GM21447 (cell line): ENCODE data around the gene STK40.

Source experiments
- ATAC-seq: cut with Tn5 transposase; IDR thresholded peaks from one replicate; pipeline ENCODE4 v1.9.1; 2021; ENCODE audit not compliant: unreplicated experiment

Gene STK40

DNA sequence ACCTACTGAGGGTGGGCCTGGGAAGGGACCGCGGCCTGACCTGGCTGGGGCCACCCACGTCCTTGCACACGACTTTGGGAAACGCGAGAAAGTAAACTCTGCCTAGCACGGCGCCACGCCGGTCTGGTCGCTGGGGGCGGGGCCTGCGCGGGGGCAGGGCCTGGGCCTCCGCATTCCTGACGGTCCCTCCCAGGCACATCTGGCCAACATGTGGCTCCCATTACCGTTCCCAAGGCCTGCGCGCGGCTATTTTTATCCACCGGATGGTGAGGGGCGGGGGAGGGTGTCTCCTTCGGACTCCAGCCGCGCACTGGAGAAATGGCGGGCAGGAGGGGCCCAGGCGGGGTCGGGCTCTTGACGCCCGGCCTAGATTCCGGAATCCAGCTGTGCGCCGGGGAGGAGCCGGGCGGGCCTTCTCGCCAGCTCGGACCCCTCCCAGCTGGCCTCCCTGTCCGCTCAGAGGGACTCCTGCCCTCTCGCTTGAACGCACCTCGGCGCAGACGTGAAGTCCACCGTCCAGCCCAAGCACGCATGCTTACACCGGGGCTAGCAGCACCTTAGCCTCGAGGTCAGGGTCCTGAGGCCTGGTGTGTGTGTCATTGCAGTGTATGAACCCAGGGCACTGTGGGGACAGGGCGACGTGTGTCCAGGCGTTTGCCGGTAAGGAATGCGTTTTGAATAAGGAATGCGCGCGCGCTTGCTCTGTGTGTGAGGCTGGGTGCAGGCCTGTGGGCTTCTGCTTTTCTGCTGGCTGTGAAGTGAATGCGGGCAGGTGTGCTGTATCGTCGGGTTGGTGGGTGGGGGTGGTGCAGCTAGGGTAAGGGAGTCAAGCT, 64.4 kb downstream of the STK40 start:
- no peak for ATAC-seq

DNA sequence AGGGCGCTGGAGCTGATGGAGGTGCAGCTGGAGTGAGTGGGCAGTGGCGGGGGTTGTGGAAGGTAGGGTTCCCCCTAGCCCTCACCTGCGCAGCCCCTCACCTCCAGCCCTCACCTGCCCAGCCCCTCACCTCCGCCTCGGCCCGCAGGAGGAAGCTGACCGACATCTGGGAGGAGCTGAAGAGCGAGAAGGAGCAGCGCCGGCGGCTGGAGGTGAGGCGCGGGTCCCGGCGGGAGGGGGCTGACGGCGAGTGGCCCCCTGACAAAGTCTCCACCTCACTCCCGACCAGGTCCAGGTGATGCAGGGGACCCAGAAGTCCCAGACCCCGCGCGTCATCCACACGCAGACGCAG, 65.0 kb downstream of the STK40 start:
- no peak for ATAC-seq

GRCh38 chr1:36320291-36320761, 65.4 kb downstream of the STK40 start:
- no peak for ATAC-seq

- no peak for ATAC-seq
These were observed 76.3 kb downstream of the STK40 start for GRCh38 chr1:36309397-36309796.

GRCh38 chr1:36307601-36308330, 78.0 kb downstream of the STK40 start:
- ATAC-seq, result no peak

DNA sequence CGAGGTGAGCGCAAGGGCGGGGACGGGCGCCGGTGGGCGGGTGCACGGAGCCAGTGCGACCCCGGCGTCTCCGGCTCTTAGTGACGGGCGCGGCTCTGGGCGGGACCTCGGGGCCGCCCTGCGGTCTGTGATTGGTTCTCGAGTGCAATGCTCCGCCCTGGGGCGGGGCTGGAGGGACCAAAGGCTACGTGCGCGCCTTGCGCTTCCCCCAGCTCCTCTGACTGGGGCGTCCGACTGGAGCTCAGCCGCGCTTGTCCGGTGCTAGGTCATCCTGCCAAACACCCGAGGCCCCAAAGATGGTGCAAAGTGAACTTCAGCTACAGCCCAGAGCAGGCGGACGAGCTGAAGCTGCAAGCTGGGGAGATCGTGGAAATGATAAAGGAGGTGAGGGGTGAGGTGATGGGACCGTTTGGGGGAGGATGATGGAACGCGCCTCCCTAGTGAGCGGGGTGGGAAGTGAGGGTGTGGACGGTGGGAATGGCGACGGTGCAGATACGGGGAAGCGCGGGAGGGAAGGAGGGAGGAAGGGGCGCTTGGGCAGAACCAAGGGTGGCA, 78.7 kb downstream of the STK40 start:
- ATAC-seq, result peak; percentile 93

DNA sequence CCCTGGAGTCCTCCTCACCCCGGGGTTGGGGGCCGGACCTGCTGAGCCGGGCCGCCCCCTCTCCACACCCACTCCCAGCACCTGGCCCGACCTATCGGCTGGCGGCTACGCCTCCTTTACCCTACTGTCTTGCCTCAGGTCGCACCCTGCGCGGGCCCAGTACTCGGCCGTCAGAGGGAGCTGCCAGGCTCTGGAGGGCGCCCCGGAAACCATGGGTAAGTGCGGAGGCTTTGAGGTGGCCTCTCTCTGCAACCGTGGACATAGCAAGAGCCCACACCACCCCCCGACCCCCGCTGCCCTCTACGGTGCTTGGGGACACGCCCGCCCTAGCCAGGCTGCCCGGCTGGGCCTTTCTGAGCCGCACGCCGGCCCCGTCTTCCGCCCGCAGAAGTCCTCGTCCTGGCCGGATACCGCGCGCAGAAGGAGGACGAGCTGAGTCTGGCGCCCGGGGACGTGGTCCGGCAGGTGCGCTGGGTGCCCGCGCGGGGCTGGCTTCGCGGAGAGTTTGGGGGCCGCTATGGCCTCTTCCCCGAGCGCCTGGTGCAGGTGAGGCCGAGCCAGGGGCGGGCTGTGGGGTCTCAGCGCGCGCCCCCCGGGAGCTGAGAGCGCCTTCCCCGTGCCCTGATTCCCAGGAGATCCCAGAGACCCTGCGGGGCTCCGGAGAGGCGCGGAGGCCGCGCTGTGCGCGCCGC, 79.4 kb downstream of the STK40 start, which contains the start of gene SH3D21:
SH3D21 (plus strand) TSS at position 159 of the 692 bp plus-strand sequence; CDS start at position 212, 53 bp downstream.
- ATAC-seq, result peak; percentile 30

- no peak for ATAC-seq
These were observed 79.9 kb downstream of the STK40 start for GRCh38 chr1:36305915-36306209.

DNA sequence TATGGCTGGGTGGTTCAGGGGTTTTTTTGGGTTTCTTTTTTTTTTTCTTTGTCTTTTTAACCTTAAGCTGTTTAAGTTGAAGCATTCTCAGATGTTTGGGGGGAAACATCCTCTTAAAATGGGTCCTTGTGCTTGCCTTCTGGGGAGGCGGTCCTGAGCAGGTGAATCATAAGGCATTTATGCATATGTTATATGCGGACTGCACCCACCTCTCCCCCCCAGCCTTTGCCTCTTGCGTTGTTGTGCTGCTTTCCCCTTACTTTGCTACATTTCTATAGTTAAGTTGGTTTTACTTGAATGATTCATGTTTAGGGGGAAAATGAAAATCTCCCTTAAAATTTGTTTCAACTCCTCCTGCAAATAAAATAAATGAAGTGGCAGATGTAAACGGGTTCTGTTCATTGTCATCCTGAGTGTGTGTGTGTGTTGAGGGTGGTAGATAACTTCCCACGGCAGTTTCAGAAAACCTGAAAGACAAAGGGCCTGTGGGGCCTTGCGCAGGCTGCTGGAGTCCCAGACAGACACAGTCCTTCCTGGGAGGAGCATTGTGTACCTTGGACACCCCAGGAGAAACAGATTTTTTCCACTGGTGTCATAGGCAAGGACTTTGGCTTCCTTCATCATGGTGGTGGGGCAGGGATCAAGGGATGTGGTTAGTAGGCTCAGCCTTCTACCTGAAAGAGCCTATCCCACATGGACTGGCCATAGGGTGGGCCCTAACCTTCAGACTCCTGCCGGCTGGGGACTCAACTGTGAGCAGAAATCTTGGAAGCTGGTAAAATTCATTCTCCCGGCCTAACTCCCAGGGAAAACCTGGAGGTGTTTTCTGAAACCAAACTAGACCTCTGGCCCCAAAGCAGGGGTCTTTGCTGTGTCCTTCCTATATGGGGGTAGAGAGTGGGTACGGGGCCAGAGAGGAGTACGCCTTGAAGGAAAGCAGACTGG, 80.5 kb downstream of the STK40 start:
- no peak for ATAC-seq

DNA sequence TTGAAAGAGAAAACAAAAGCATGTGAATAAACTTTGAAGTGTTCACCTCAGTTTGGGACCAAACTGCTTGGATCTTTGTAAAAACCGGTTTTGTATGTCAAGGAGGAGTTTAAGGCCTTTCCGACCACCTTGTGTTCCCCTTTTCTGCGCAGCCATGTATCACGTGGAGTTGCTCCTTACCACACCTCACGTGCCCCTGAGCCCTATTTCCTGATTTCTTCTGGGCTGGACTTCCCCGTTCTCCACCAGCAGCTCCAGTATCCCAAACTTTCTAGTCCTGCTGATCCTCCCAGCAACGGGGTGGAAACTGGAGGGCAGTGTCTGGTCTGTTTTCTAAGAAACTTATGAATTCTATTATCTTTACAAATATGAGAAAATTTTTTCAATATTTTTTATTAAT, 81.2 kb downstream of the STK40 start:
- no peak for ATAC-seq

DNA sequence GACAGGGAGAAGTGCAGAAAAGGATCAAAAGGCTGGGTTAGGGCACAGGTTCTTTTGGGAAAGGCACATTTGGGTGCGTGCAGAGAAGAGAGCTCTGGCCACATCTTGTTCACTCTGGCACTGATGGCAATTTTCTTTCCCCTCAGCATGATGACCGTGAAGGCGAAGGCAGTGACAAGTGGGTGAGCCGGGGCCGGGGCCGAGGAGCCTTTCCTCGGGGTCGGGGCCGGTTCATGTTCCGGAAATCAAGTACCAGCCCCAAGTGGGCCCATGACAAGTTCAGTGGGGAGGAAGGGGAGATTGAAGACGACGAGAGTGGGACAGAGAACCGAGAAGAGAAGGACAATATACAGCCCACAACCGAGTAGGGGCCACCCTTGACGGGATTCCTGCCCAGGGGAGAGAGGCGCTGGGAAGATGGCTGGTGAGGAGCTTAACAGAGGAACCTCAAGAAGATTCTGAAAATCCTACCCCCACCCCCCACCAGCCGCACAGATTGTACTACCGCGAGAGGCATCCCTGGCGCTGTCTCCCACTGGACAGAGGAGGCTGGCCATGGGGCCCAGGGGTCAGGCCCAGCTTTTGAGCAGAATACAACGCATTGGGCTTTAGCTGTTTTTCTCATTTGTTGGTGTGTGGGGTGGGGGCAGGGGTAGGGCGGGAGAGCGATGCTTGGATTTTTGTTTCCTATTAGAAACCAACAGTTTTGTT, 81.9 kb downstream of the STK40 start:
- ATAC-seq, result no peak

GRCh38 chr1:36303244-36303643, 82.5 kb downstream of the STK40 start:
- no peak for ATAC-seq

DNA sequence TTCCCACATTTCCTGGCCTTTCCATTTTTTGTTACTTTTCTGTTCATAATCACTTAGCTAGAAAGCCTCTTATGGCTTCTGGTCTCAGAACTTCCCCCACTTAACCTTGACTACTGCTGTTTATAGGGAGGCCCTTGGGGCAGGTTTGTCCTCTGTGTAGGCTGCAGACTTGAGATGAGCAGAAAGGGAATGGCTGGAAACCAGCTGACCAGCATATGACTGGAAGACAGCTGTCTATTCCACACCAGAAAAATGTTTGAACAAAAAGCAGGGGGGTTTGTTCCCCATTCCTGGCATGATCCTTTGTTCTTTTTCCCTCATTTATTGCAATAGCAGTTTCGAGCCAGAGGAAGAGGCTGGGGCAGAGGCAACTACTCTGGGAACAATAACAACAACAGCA, 84.5 kb downstream of the STK40 start:
- ATAC-seq, result no peak

- no peak for ATAC-seq
These were observed 85.2 kb downstream of the STK40 start for GRCh38 chr1:36300526-36300925.

DNA sequence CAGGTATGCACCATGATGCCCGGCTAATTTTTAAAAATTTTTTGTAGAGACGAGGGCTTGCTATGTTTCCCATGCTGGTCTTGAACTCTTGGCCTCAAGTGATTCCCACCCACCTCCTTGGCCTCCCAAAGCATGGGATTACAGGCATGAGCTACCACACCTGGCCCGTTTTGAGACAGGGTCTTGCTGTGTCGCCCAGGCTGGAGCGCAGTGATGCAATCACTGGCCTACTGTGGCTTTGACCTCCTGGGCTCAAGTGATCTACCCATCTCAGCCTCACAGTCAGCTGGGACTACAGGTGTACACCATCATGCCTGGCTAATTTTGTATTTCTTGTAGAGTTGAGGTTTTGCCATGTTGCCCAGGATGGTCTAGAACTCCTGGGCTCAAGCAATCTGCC, 87.1 kb downstream of the STK40 start:
- ATAC-seq, result no peak

DNA sequence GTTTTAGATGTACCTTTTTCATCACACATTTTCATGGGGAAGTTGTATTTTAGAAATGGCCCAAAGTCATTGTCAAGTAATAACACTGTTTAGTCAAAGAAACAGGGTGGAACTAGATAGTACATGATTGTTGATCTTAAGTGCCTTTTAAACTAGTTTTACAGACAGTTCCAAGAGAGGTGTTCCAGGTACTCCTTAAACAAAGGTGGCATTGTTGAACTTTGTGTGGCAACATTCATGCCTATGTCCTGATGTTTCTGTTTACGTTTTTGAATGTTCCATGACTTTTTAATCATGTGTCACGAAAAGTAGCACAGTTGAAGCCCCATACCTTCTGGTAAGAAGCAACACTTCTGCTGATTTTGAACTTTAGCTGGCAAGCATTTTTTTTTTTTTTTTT, 88.7 kb downstream of the STK40 start:
- ATAC-seq, result no peak

DNA sequence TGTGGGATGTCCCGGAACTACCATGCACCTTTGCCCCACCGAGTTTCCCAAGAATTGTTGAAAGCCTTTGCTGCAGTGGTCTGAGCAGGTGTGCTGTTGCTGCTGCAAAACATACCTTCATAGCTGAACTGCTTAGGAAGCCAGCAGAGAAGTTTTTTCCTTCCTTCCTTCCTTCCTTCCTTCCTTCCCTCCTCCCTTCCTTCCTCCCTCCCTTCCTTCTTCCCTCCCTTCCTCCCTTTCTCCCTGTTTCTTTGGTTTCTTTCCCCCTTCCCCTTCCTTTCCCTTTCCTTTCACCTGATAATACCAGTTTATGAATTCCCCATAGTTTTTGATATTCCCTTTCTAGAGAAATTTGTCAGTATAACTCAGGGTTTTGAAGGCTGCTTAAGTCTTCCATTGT, 90.3 kb downstream of the STK40 start:
- no peak for ATAC-seq
